ENCODE data around the gene PDE6A. TPM values are rescaled to one million over a fixed set of nuclear protein-coding genes. Genes with fewer than 3 reads are reported as not detected.
"Not testable (repeated sequence)": the region's sequence is repeated elsewhere in the genome, so short reads cannot be mapped to it uniquely, and the experiment has no call there.

PDE6A gene
- total and polyA plus RNA-seq, 5 experiments from 2014 or later: not detected

DNA sequence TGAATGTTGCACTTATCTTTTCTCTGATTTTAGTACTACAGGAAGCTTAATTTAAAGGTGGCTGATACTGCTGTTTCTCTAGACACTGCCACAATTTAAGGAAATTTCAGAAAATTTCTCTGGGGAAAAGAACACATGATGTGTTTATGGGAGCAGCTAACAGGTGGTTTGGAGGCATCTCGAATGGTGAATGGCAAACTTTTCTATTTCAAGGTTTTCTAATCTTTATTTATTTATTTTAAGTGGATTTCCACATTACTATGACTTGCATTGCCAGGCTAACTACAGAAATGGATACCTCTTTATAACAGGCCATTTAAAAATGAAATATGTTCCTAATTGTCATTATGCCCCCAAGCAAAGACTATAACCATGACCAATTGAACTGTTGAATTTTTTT, 50.4 kb downstream of the PDE6A start:
- DNase-seq (no peak), ATAC-seq (no peak)
- Mint-ChIP-seq H3K4me3 (no peak overlapping the region), H3K9me3 (no peaks in the 10 kb centered on the region), H3K4me1 (peaks cover 0 to 2% (median under 1%) of the 10 kb centered on the region in 4 donors), H3K27ac (no peak overlapping the region), H3K36me3 (no peaks in the 10 kb centered on the region), H3K27me3 (peaks cover 0 to 8% (median 2%) of the 10 kb centered on the region in 5 donors)
- POLR2A ChIA-PET: no interaction called here

GRCh38 chr5:149893403-149893931, 51.1 kb downstream of the PDE6A start:
- Mint-ChIP-seq H3K36me3 (no peaks in the 10 kb centered on the region), H3K9me3 (no peaks in the 10 kb centered on the region), H3K27ac (no peak overlapping the region), H3K4me1 (peaks cover 0 to 2% (median under 1%) of the 10 kb centered on the region in 4 donors), H3K4me3 (no peak overlapping the region), H3K27me3 (peaks cover 2 to 8% (median 4%) of the 10 kb centered on the region in 5 donors)
- ATAC-seq: no peak
- DNase-seq: no peak
- POLR2A ChIA-PET: no interaction called here

GRCh38 chr5:149892594-149892993, 52.0 kb downstream of the PDE6A start:
- no peaks in the 10 kb centered on the region for H3K9me3 Mint-ChIP-seq
- POLR2A ChIA-PET: no interaction called here

DNA sequence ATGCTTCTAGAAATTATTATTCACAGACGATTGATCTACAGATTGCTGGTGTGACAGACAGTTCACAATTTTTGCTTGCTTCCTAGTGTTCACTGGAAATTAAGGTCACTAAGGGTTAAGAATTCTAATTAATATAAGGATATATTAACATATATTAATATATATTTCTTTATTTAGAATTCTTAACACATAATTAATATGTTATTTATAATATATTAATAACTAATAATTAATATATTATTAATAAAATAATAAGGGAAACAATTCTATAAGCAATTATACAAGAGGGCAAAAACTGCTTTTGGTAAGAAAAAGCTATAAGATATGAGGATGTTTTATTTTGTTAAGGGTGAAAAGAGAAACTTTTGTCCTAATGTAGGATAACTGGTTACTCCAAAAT, 56.3 kb downstream of the PDE6A start:
- DNase-seq (no peak), ATAC-seq (no peak)
- peaks cover 0 to 7% (median 3%) of the 10 kb centered on the region in 5 donors for H3K27me3 Mint-ChIP-seq
- H3K4me1 Mint-ChIP-seq: no peaks in the 10 kb centered on the region
- H3K9me3 Mint-ChIP-seq: no peaks in the 10 kb centered on the region
- no peak overlapping the region for H3K4me3 Mint-ChIP-seq
- POLR2A ChIA-PET: no interaction called here
- no peak overlapping the region for H3K27ac Mint-ChIP-seq
- H3K36me3 Mint-ChIP-seq: no peaks in the 10 kb centered on the region

More at GRCh38 chr5:149892594-149892993, 52.0 kb downstream of the PDE6A start:
- Mint-ChIP-seq H3K27me3 (peaks cover 2 to 8% (median 4%) of the 10 kb centered on the region in 5 donors), H3K27ac (no peak overlapping the region), H3K36me3 (no peaks in the 10 kb centered on the region), H3K4me1 (peaks cover 0 to 2% (median under 1%) of the 10 kb centered on the region in 4 donors), H3K4me3 (no peak overlapping the region)
- DNase-seq (no peak), ATAC-seq (no peak)

- H3K9me3 Mint-ChIP-seq: no peaks in the 10 kb centered on the region
- H3K27me3 Mint-ChIP-seq: peaks cover 0 to 7% (median 3%) of the 10 kb centered on the region in 5 donors
- ATAC-seq: no peak
- no peaks in the 10 kb centered on the region for H3K36me3 Mint-ChIP-seq
- POLR2A ChIA-PET: no interaction called here
- DNase-seq: no peak
- no peak overlapping the region for H3K4me3 Mint-ChIP-seq
- no peak overlapping the region for H3K27ac Mint-ChIP-seq
- no peaks in the 10 kb centered on the region for H3K4me1 Mint-ChIP-seq
These were observed 56.9 kb downstream of the PDE6A start for GRCh38 chr5:149887622-149888183.

DNA sequence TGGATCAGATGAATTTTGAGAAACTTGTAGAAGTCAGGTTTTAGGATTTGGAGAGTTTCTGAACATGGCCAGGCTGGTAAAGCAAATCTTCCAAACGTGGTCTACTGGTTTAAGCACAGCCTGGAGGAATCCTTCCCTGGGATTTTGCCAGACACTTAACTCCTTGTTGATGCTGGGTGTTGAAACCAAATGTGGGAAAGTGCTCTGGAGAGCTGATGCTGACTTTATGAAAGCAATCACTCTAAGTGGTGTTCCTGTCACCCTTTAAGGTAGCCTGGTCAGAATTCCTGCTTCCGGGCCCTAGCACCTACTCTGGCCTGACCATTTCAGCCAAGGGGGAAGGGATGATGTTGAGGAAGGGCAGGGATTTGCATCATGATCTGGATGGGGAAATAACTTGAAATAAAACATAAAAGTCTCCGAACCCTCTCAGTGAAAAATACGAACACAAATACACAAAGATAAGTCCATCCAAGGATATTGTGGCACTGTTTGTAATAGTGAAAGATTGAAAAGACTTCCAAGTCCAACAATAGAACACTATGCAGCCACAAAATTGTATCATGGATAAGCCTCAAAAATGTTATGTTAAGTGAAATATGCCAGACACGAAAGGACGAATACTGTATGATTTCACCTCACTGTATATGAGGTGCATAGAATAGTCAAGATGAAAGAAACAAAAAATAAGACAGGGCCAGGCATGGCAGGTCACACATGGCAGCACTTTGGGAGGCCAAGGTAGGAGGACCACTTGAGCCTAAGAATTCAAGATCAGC, 57.7 kb downstream of the PDE6A start:
- POLR2A ChIA-PET: no interaction called here
- H3K27me3 Mint-ChIP-seq: peaks cover 0 to 7% (median 3%) of the 10 kb centered on the region in 5 donors
- ATAC-seq (no peak), DNase-seq (no peak)
- H3K4me1 Mint-ChIP-seq: no peaks in the 10 kb centered on the region
- H3K36me3 Mint-ChIP-seq: no peaks in the 10 kb centered on the region
- no peaks in the 10 kb centered on the region for H3K9me3 Mint-ChIP-seq
- no peak overlapping the region for H3K4me3 Mint-ChIP-seq
- no peak overlapping the region for H3K27ac Mint-ChIP-seq

DNA sequence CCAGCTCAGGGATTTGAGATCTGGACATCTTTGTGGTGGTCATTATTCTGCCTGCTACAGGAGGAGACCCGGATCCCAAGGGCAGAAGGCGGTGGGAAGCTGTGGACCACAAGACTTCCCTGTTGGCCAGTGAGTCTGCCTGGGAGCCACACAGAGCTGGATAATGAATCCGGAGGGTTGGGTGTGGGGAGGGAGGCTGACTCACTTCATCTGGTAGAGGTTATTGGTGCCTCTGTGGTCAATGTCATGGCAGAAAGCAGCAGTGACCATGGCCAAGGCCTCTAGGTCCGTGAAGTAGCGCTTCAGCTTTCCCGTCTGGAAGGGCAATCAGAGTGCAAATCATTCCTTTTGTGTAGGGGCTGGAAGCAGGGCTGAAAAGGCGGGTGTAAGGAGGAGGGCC, 58.5 kb downstream of the PDE6A start:
- DNase-seq (no peak), ATAC-seq (no peak)
- POLR2A ChIA-PET: no interaction called here
- no peaks in the 10 kb centered on the region for H3K36me3 Mint-ChIP-seq
- no peaks in the 10 kb centered on the region for H3K9me3 Mint-ChIP-seq
- peaks cover 0 to 7% (median 5%) of the 10 kb centered on the region in 5 donors for H3K27me3 Mint-ChIP-seq
- no peak overlapping the region for H3K4me3 Mint-ChIP-seq
- no peaks in the 10 kb centered on the region for H3K4me1 Mint-ChIP-seq
- no peak overlapping the region for H3K27ac Mint-ChIP-seq

DNA sequence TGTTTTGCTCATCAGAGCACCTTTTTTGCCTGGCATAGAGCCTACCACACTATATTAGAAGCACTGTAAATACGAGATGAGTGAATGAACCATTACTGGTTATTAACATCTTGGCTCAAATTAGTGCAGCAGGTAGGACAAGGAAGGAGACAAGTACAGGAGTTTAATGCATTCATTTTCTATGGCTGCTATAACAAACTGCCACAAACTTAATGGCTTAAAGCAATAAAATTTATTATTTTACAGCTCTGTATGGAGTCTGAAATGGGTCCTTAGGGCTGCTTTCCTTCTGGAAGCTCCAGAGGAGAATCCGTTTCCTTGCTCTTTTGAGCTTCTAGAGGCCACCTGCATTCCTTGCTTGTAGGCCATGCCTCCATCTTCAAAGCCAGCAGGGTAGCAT, 59.1 kb downstream of the PDE6A start:
- Mint-ChIP-seq H3K36me3 (no peaks in the 10 kb centered on the region), H3K27me3 (peaks cover 0 to 13% (median 5%) of the 10 kb centered on the region in 5 donors), H3K9me3 (no peaks in the 10 kb centered on the region), H3K27ac (no peak overlapping the region), H3K4me3 (no peak overlapping the region), H3K4me1 (no peaks in the 10 kb centered on the region)
- POLR2A ChIA-PET: no interaction called here
- no peak for DNase-seq
- no peak for ATAC-seq

DNA sequence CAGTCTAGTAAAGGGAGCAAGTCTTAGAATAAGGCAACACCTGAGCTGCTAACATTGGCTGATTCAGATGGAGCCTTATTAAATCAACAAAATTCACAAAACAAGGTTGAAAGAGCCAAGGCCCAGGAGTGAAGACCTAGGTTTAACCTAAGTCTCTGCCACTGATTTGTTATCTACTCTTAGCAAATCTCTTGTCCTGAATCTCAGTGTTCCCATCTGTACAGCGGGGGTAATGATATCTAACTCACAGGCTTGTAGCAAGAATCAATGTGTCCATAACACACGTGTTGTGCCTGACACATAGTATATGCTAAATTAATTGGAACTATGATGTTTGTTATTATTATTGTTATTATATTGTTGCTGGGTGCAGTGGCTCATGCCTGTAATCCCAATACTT, 61.0 kb downstream of the PDE6A start:
- H3K4me3 Mint-ChIP-seq: no peak overlapping the region
- H3K9me3 Mint-ChIP-seq: peaks cover 0 to 5% (median 0%) of the 10 kb centered on the region in 9 donors
- POLR2A ChIA-PET: no interaction called here
- H3K4me1 Mint-ChIP-seq: no peaks in the 10 kb centered on the region
- ATAC-seq (no peak), DNase-seq (no peak)
- H3K36me3 Mint-ChIP-seq: peaks cover 0 to 5% (median 0%) of the 10 kb centered on the region in 3 donors
- H3K27ac Mint-ChIP-seq: no peak overlapping the region
- peaks cover 2 to 13% (median 8%) of the 10 kb centered on the region in 5 donors for H3K27me3 Mint-ChIP-seq

DNA sequence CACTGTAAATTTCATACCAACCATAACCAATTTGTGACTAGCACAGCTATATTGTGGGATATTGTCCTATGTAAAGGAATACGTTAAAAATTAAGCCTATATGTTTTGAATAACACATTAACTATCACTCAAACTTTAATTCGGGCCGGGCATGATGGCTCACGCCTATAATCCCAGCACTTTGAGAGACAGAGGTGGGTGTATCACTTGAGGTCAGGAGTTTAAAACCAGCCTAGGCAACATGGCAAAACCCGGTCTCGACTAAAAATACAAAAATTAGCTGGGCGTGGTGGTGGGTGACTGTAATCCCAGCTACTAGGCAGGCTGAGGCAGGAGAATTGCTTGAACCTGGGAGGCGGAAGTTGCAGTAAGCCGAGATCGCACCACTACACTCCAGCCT, 62.0 kb downstream of the PDE6A start:
- POLR2A ChIA-PET, H3K4me1 Mint-ChIP-seq, H3K4me3 Mint-ChIP-seq, H3K9me3 Mint-ChIP-seq, DNase-seq, H3K36me3 Mint-ChIP-seq, ATAC-seq: not testable (repeated sequence)
- Mint-ChIP-seq H3K27me3 (peaks cover 2 to 12% (median 8%) of the 10 kb centered on the region in 5 donors), H3K27ac (peak overlapping the region in 1 of 10 donors; percentile 21)

- H3K4me1 Mint-ChIP-seq: no peaks in the 10 kb centered on the region
- no peak overlapping the region for H3K4me3 Mint-ChIP-seq
- peaks cover 0 to 12% (median 8%) of the 10 kb centered on the region in 5 donors for H3K27me3 Mint-ChIP-seq
- ATAC-seq: no peak
- H3K9me3 Mint-ChIP-seq: peaks cover 0 to 5% (median 0%) of the 10 kb centered on the region in 9 donors
- no peak for DNase-seq
- H3K27ac Mint-ChIP-seq: no peak overlapping the region
- H3K36me3 Mint-ChIP-seq: peaks cover 0 to 5% (median 0%) of the 10 kb centered on the region in 3 donors
- POLR2A ChIA-PET: no interaction called here
These were observed 62.7 kb downstream of the PDE6A start for GRCh38 chr5:149881874-149882273.

DNA sequence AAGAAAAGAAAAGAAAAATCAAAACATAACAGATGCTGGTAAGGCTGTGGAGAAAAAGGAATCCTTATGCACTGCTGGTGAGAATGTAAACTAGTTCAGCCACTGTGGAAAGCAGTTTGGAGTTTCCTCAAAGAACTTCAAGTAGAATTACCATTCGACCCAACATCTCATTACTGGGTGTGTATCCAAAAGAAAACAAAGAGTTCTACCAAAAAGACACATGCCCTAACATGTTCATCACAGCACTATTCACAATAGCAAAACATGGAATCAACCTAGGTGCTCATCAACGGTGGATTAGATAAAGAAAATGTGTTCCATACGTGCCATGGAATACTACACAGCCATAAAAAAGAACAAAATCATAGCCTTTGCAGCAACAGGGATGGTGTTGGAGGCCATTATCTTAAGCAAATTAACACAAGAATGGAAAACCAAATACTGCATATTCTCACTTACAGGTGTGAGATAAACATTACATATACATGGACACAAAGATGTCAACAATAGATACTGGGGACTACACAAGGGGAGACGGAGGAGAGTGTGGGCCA, 63.4 kb downstream of the PDE6A start:
- H3K4me1 Mint-ChIP-seq: no peaks in the 10 kb centered on the region
- H3K36me3 Mint-ChIP-seq: peaks cover 0 to 5% (median 0%) of the 10 kb centered on the region in 3 donors

GRCh38 chr5:149879593-149879992, 65.0 kb downstream of the PDE6A start:
- DNase-seq, H3K4me1 Mint-ChIP-seq, H3K27ac Mint-ChIP-seq, POLR2A ChIA-PET, H3K36me3 Mint-ChIP-seq, ATAC-seq, H3K4me3 Mint-ChIP-seq, H3K9me3 Mint-ChIP-seq: not testable (repeated sequence)
- peaks cover 0 to 12% (median 8%) of the 10 kb centered on the region in 5 donors for H3K27me3 Mint-ChIP-seq

More for the DNA sequence above, 63.4 kb downstream of the PDE6A start:
- no peak for ATAC-seq
- no peak overlapping the region for H3K4me3 Mint-ChIP-seq
- H3K27me3 Mint-ChIP-seq: peaks cover 0 to 12% (median 8%) of the 10 kb centered on the region in 5 donors
- POLR2A ChIA-PET: no interaction called here
- H3K9me3 Mint-ChIP-seq: peaks cover 0 to 5% (median 0%) of the 10 kb centered on the region in 9 donors
- no peak overlapping the region for H3K27ac Mint-ChIP-seq
- DNase-seq: no peak

Measured in naive thymus-derived CD8-positive, alpha-beta T cell (primary cell).